LNCAP (cell line): ENCODE results near the gene TBC1D4.

Experiments
- CTCF ChIP-seq: fragments of 450-650 bp; IDR thresholded peaks from 2 replicates; pipeline ENCODE4 v1.5.1; 2017; ENCODE audit warnings: mild to moderate bottlenecking

TBC1D4 gene

GRCh38 chr13:75430436-75431209 lies 51.3 kb downstream of the TBC1D4 start:
- no peak for TF ChIP-seq CTCF

GRCh38 chr13:75426421-75426820 lies 55.5 kb downstream of the TBC1D4 start:
- no peak for TF ChIP-seq CTCF

GRCh38 chr13:75425216-75426009 lies 56.6 kb downstream of the TBC1D4 start:
- no peak for TF ChIP-seq CTCF

GRCh38 chr13:75423946-75424345 lies 58.0 kb downstream of the TBC1D4 start:
- TF ChIP-seq CTCF: no peak

GRCh38 chr13:75422028-75422427 lies 59.9 kb downstream of the TBC1D4 start:
- TF ChIP-seq CTCF: no peak

GRCh38 chr13:75421133-75421532 lies 60.8 kb downstream of the TBC1D4 start:
- no peak for TF ChIP-seq CTCF

- TF ChIP-seq CTCF: no peak
Observed at GRCh38 chr13:75419656-75420055, 62.3 kb downstream of the TBC1D4 start.
